ENCODE measurements around the gene TTC6. TPM values are rescaled to one million over a fixed set of nuclear protein-coding genes. Genes with fewer than 3 reads are reported as not detected.
A peak's percentile ranks its signal among the peaks of the same experiment; 100 is the strongest.

Gene TTC6
- total RNA-seq, 4 donors from 2014 or later = not detected

DNA sequence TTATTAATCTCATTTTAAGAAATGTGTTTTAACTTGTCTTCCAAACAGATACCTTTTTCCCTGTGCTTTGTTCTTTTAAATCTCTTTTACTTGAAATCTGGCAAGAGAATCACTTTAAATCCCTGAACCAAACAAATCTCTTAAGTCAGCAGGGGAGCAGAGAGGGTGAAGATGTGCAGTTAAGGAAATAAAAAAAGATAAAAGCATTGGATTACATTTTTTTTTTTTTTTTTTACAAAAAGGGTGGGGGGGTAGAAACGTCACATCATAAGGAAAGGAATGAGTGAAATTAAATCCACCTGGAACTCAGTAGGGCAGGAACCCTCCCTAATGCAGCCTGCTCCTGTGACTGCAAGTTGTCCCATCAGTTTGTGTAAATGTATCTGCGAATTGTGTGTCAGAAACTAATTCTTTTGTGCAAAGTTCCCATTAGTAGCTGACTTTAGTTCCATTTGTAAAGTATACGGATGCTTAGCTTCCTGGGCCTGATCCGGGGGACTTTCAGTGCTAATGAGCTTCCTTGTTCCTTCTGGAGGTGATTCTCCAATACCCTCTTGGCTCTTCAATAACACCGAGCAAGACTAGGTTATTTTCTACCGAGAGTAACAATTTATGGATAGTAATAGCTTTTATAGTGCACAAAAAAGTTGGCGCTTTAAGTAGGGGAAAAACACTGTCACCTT lies 1.5 kb downstream of the TTC6 start:
- in situ Hi-C loops (cut with MboI; ENCODE audit: low sequenced_read_pairs in 4 of 4) = loop anchor here in 2 of 4 donors (25.0 kb wide), 2 partner anchors 935 to 1085 kb away; partner anchors contain the start of genes NKX2-1 (in 1 of the 2) and PAX9 (in 1 of the 2)
- no peak for DNase-seq

DNA sequence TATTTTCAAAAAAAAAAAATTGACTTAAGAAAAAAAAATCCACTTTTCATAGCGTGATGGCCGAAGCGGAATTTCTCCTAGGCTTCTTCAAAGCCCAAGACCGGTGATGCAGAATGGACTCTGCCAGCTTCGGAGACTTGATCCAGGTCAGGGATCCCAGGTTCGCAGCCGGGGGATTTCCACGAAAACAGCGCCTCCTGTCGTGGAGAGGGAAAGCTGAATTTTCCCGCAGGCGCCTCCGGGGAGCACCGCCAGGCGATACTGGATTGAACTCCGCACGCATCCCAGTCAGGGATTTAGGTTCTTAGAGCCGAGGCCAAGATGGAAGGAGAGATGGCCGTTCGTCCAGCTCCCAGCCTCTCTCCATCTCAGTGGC lies 2.1 kb downstream of the TTC6 start:
- Histone ChIP-seq H3K27me3 (peaks cover 97 to 98% (median 97%) of the 10 kb centered on the region in 3 donors), H3K27ac (no peak overlapping the region), H3K4me3 (no peak overlapping the region), H3K36me3 (no peaks in the 10 kb centered on the region), H3K4me1 (peaks cover 15 to 29% of the 10 kb centered on the region in 2 donors), H3K9me3 (no peaks in the 10 kb centered on the region)
- in situ Hi-C loops (cut with MboI; ENCODE audit: low sequenced_read_pairs in 4 of 4) (loop anchor here in 2 of 4 donors (25.0 kb wide), 2 partner anchors 935 to 1085 kb away; partner anchors contain the start of genes NKX2-1 (in 1 of the 2) and PAX9 (in 1 of the 2)), intact Hi-C loops (cut with DNase I; ENCODE audit: low total_unique reads) (loop anchor here (10.0 kb wide), 1 partner anchor 1103 kb away; no protein-coding TSS in a partner anchor)
- DNase-seq = no peak
- no peak for ATAC-seq
- TF ChIP-seq, protein P1, sequence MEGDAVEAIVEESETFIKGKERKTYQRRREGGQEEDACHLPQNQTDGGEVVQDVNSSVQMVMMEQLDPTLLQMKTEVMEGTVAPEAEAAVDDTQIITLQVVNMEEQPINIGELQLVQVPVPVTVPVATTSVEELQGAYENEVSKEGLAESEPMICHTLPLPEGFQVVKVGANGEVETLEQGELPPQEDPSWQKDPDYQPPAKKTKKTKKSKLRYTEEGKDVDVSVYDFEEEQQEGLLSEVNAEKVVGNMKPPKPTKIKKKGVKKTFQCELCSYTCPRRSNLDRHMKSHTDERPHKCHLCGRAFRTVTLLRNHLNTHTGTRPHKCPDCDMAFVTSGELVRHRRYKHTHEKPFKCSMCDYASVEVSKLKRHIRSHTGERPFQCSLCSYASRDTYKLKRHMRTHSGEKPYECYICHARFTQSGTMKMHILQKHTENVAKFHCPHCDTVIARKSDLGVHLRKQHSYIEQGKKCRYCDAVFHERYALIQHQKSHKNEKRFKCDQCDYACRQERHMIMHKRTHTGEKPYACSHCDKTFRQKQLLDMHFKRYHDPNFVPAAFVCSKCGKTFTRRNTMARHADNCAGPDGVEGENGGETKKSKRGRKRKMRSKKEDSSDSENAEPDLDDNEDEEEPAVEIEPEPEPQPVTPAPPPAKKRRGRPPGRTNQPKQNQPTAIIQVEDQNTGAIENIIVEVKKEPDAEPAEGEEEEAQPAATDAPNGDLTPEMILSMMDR (IDR thresholded peaks at IDR 0.05 in 4 of 5, conservative IDR thresholded peaks at IDR 0.05 in 1 of 5) = no peak
- TF ChIP-seq POLR2A (IDR thresholded peaks at IDR 0.05) = no peak

More for the DNA sequence above, 1.5 kb downstream of the TTC6 start:
- Histone ChIP-seq H3K4me3 (no peak overlapping the region), H3K36me3 (no peaks in the 10 kb centered on the region), H3K27me3 (peaks cover 97 to 98% (median 97%) of the 10 kb centered on the region in 3 donors), H3K9me3 (no peaks in the 10 kb centered on the region), H3K27ac (no peak overlapping the region), H3K4me1 (peaks cover 15 to 29% of the 10 kb centered on the region in 2 donors)
- TF ChIP-seq, protein P1 (IDR thresholded peaks at IDR 0.05 in 4 of 5, conservative IDR thresholded peaks at IDR 0.05 in 1 of 5) = no peak
- no peak for TF ChIP-seq POLR2A (IDR thresholded peaks at IDR 0.05)
- ATAC-seq = no peak
- intact Hi-C loops (cut with DNase I; ENCODE audit: low total_unique reads) = loop anchor here (10.0 kb wide), 1 partner anchor 1102 kb away; no protein-coding TSS in a partner anchor

DNA sequence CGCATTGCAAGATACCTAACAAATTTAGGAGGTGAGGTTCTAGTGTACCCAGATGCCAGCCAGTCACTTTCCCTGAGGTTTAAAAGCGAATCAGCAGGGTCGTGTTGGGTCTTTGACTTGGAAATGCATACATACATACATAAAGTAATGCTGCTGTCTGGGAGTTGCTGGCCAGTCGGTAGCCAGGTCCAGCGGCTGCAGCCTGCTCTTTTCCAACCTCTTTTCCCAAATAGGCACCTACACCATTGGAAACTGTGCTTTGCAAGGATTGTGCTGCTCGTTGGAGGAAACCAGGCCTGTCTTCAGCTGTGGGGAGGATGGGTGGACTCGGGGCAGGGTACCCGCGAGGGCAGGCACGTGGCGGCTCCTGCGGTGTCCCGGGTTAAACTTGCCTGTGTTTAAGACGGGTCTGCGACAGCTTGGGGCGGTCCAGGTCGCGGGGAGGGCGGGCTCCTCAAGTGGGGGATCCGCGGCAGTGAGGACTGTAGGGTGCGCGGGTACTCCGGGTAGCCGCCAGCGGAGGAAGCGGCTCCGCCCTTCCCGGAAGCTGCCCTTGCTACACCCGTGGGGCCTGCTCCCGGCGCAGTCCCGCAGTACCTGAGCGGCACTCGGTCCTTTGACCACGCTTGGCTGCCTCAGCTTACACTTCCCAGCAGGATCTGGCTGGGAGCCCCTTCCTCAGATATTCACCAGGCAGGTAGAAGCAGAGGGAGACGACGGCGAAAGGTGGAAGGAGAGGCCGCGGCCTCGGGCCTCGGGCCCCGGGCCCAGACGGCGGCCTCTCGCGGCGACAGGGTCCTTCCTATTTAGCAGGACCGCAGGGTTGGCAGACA lies 2.7 kb downstream of the TTC6 start:
- in situ Hi-C loops (cut with MboI; ENCODE audit: low sequenced_read_pairs in 4 of 4) = loop anchor here in 2 of 4 donors (25.0 kb wide), 2 partner anchors 936 to 1086 kb away; partner anchors contain the start of genes NKX2-1 (in 1 of the 2) and PAX9 (in 1 of the 2)
- ATAC-seq = no peak

More for the DNA sequence above, 2.7 kb downstream of the TTC6 start:
- Histone ChIP-seq H3K27me3 (peaks cover 97 to 98% (median 97%) of the 10 kb centered on the region in 3 donors), H3K4me1 (peaks cover 15 to 29% of the 10 kb centered on the region in 2 donors), H3K4me3 (peak overlapping the region in 3 of 4 donors; percentile 6 to 40 (median 15)), H3K9me3 (no peaks in the 10 kb centered on the region), H3K27ac (no peak overlapping the region), H3K36me3 (no peaks in the 10 kb centered on the region)
- intact Hi-C loops (cut with DNase I; ENCODE audit: low total_unique reads) = loop anchor here (10.0 kb wide), 1 partner anchor 1103 kb away; no protein-coding TSS in a partner anchor
- TF ChIP-seq, protein P1 (IDR thresholded peaks at IDR 0.05 in 4 of 5, conservative IDR thresholded peaks at IDR 0.05 in 1 of 5) = no peak
- TF ChIP-seq POLR2A (IDR thresholded peaks at IDR 0.05) = no peak
- DNase-seq = no peak

Measured in gastrocnemius medialis (tissue), 4 donors.